AG10803 (cell line): Measurements from ENCODE around the gene MEOX1.

Source experiments
- DNase-seq: peaks from one replicate; pipeline ENCODE4 v3.0.0; 2010; ENCODE audit warnings: low read depth
- H3K4me3 ChIP-seq: 2 replicates; pipeline ENCODE4 v1.5.1; 2011; ENCODE audit warnings: mild to moderate bottlenecking, low read length, control low read depth
- TF ChIP-seq, protein P1 (sequence below): conservative IDR thresholded peaks from 2 replicates; pipeline ENCODE4 v1.5.1; 2011; ENCODE audit warnings: mild to moderate bottlenecking, low read length, control low read depth, inconsistent platforms

MEOX1 gene

DNA sequence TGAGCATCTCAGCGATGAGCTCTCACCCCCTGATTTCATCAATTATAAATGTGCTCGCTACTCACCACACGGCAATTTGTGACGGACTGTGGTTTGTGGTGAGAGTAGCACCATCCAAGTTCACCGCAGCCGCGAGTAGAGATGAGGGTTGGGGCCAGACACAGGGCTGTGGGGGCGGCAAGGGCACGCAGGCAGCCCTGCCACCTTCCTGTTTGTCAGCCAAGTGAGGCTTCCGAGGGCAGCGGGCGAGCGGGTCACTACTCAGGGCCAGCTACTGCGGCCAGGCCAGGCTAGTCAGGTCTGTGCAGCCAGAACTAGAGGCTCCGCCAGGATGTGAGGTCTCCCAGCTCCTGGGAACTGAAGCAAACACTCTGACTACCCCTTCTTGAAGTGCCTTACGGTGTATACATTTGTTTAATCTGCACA is 39.6 kb upstream of the MEOX1 start:
- peak; percentile 78 for DNase-seq
- H3K4me3 ChIP-seq: no peak overlapping the region
- TF ChIP-seq, protein P1, sequence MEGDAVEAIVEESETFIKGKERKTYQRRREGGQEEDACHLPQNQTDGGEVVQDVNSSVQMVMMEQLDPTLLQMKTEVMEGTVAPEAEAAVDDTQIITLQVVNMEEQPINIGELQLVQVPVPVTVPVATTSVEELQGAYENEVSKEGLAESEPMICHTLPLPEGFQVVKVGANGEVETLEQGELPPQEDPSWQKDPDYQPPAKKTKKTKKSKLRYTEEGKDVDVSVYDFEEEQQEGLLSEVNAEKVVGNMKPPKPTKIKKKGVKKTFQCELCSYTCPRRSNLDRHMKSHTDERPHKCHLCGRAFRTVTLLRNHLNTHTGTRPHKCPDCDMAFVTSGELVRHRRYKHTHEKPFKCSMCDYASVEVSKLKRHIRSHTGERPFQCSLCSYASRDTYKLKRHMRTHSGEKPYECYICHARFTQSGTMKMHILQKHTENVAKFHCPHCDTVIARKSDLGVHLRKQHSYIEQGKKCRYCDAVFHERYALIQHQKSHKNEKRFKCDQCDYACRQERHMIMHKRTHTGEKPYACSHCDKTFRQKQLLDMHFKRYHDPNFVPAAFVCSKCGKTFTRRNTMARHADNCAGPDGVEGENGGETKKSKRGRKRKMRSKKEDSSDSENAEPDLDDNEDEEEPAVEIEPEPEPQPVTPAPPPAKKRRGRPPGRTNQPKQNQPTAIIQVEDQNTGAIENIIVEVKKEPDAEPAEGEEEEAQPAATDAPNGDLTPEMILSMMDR: no peak

DNA sequence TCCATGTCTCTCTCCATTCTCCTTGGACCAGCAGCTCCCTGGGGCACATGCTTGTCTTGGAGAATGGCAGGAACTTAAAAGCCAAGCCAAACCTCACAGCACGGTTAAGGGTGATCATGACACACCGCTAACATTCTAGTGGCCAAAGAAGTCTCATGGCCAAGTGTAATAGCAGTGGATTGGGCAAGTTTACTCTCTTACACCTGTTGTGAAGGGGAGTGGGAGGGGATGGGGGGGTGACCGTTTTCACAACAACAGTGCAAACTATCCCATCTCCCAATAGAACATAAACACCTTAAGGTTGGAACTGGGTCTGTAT is 37.7 kb upstream of the MEOX1 start:
- TF ChIP-seq, protein P1: no peak
- DNase-seq: no peak
- H3K4me3 ChIP-seq: no peak overlapping the region

- H3K4me3 ChIP-seq: no peak overlapping the region
- DNase-seq: no peak
- TF ChIP-seq, protein P1: no peak
These were observed 37.1 kb upstream of the MEOX1 start for GRCh38 chr17:43698678-43699437.

DNA sequence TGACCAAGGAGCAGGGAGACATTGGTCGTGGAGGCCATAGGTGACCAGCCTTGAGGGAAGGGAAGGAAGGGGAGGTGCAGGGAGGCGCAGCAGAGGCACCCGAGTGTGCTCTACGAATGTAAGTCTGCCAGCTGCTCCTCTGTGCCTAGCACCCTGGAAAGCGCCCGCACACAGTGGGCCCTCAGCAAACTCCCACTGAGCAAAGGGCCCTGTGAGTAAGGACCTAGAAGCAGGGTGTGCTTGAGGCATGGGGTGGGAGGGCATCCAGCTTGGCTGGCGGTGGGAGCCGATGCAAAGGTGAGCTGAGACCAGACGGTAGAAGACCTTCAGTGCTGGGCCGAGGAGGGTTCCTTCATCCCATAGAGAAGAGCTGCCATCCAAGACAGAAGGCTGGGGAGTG is 36.2 kb upstream of the MEOX1 start:
- DNase-seq: no peak
- H3K4me3 ChIP-seq: no peak overlapping the region
- TF ChIP-seq, protein P1: no peak

- H3K4me3 ChIP-seq: no peak overlapping the region
- TF ChIP-seq, protein P1: no peak
- DNase-seq: no peak
These were observed 35.2 kb upstream of the MEOX1 start for GRCh38 chr17:43696891-43697290.

GRCh38 chr17:43695970-43696865 is 34.5 kb upstream of the MEOX1 start:
- no peak overlapping the region for H3K4me3 ChIP-seq
- peak; percentile 79 for DNase-seq
- TF ChIP-seq, protein P1: peak; percentile 44
